SW480 (cell line): Measurements from ENCODE around the gene CLCN5.
A peak's percentile ranks its signal among the peaks of the same experiment; 100 is the strongest.
"Not testable (repeated sequence)": the region's sequence is repeated elsewhere in the genome, so short reads cannot be mapped to it uniquely, and the experiment has no call there.

Source experiments
- DNase-seq: peaks from one replicate; pipeline ENCODE4 v3.0.0-alpha.2; 2016; ENCODE audit warnings: low spot score

CLCN5 gene

DNA sequence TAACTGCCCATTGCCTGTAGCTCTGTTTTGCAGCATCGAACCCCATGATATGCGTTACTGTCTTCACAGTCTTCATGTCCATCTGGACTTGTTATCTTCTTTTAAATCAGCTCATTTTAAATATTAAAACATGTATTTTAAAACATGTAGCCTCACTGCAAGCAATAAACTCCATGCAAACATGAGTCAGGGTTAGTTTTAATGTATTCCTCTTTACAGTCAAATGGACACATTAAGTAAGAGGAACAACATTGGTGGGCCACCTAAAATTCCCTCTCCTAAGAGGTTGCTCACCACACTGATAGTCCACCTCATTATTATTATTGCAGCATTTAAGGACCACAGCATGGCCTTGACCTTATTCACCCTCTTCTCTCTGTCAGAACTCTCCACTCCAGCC is 74.1 kb downstream of the CLCN5 start:
- no peak for DNase-seq

GRCh38 chrX:49999087-49999486 is 76.7 kb downstream of the CLCN5 start:
- DNase-seq = no peak

DNA sequence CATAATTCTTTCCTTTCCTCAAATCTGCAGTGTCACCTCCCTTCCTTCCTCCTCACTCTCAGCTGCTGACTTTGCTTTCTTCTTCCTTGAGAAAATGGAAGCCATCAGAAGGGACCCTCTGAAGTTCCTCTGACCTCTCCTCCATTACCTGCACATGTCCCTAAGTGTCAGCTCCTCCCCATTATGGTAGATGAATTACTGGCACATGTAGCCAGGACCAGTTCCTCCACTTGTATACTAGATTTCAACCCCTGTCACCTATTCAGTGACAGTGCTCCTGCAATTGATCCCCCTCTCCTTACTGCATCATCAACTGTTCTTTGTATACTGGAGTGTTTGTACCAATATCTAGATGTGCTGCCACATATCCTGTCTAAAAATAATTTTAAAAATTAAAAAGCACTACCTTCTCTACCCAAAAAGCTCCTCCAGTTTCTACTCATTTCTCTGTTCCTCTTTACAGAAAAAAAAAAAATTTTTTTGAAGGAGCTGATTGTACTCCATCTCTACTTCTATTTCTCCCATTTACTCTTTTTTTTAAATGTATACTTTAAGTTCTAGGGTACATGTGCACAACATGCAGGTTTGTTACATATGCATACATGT is 78.6 kb downstream of the CLCN5 start:
- no peak for DNase-seq

- no peak for DNase-seq
These were observed 79.8 kb downstream of the CLCN5 start for GRCh38 chrX:50002067-50002714.

DNA sequence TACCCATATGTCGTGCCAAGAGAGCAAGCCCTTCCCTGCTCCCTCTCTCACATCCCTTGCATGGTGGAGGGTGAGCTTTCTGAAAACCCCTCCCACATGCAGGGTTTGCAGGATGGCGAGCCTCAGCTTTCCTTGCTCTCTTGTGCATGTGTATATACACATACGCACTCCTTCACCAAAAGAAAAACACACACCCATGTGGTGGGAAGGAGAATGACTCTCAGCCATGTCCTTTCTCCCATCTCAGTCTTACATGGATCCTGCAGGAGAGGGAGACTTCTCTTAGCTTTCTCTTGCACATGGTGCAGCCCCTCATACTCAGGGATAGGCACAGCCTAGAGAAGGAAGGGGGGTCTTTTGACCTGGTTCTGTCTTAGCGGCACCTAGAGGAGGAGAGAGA is 81.1 kb downstream of the CLCN5 start:
- DNase-seq = no peak

GRCh38 chrX:50003927-50004326 is 81.5 kb downstream of the CLCN5 start:
- DNase-seq = no peak

DNA sequence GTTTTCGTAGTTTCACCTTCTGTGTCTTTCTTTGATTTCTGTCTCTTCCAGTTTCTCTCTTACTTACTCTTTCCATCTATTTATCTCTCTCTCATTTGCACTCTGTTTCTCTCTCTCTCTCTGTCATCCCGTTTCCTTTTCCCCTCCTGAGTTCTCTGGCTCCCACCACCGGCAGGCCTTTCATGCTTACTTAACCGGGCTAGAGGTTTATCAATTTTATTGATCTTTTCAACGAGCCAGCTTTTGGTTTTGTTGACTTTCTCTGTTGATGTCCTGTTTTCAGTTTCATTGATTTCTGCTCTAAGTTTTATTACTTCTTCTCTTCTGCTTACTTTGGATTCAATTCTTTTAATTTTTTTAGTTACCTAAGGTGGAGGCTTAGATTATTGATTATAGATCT is 103.2 kb downstream of the CLCN5 start:
- not testable (repeated sequence) for DNase-seq

GRCh38 chrX:50035126-50035525 is 112.7 kb downstream of the CLCN5 start:
- no peak for DNase-seq

- DNase-seq = no peak
These were observed 114.0 kb downstream of the CLCN5 start for GRCh38 chrX:50036426-50036825.

GRCh38 chrX:50045823-50046222 is 123.4 kb downstream of the CLCN5 start:
- DNase-seq = no peak

- no peak for DNase-seq
These were observed 126.8 kb downstream of the CLCN5 start for GRCh38 chrX:50049228-50049627.

DNA sequence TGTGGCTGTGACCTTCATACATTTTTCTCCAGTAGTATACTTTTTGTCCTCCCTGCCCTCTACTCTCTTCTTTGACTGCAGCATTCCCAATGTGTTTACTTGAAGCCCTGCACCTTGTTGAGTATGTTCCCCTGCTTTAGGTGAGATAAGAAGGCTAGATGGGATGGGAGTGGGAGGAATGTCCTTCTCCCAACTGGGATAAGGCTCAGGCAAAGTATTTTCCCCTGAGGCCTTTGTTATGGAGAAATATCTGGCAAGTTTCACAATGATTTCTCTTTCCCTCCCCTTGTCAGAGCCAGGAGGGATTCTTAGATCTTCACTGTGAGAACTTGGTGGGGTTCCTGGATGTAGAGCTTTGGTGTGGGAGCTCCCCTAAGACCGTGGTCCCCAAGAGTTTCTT is 131.8 kb downstream of the CLCN5 start:
- DNase-seq = no peak

GRCh38 chrX:50066318-50066937 is 144.0 kb downstream of the CLCN5 start:
- no peak for DNase-seq

DNA sequence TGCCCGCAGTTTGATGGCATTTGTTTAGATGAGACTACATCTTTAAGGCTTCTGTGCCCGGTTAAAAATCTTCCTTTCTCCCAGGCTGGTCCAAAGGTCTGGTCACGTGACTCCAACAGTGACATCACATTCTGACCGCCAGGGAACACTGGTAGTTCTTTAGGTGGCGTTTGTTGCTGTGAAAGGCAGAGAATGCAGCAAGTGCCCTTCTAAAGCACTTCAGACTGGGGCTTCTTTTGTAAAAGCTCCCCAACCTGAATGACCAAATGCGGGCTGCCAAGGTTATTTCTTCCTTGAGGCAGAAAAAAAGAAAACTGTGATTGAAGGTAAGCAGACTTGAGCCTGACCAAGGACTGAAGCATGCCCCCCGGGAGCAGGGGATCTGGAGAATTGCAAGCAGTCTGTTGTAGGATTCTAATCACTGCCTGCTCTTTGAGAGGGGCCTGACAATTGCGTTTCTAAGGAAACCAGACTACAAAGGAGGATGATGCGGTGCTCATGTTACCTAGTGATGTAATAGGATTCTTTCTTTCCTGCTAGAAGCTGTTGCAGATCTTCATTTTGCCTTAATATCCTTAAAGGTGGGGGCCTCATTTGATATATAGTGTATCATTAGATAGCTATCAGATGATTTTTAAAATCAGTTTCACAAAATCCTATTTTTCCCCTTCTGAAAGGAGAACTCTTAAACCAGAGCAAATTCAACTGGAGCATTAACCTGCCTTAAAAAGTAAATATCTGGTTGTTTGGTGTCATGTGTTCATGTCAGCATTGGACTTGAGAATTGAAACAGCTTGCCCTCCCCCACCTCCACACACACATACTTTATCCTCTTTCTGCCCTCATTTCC is 145.3 kb downstream of the CLCN5 start:
- peak; percentile 40 for DNase-seq

DNA sequence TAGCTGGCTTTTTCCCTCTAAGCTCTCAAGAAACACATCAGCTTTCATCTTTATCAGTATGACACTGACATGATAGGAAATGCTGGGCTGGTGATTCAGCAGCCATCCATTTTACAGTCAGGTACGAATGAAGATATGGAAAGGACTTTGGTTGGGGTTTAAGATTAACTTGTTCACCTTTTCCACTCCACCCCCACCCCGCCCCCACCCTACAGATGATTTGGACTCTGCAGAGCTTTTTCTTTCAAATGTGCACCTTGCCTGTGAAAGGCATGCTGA is 145.8 kb downstream of the CLCN5 start:
- DNase-seq = no peak

- DNase-seq = no peak
These were observed 146.5 kb downstream of the CLCN5 start for GRCh38 chrX:50068893-50069292.

DNA sequence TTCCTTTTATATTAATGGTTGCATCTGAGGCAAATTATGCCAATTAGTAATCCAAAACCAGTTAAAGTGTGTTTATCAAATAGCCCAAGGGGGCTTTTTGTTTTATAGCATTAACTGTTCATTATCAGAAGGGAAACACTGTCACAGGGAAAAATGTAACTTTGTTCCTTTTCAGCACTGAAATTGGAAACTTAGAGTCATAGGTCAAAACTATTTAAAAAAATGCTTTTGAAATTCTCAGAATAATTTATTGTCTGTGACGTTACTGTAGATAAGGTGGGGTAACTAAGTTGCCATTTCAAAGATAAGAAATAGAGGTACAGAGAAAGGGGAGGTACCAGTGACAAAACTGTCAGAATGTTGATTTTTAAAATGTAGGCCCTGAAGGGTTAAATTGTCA is 149.1 kb downstream of the CLCN5 start:
- DNase-seq = no peak

GRCh38 chrX:50072110-50072509 is 149.7 kb downstream of the CLCN5 start:
- DNase-seq = no peak

GRCh38 chrX:50073601-50074000 is 151.2 kb downstream of the CLCN5 start:
- no peak for DNase-seq

GRCh38 chrX:50075630-50076339 is 153.4 kb downstream of the CLCN5 start:
- DNase-seq = no peak

GRCh38 chrX:50081282-50081889 is 159.0 kb downstream of the CLCN5 start:
- DNase-seq = peak; percentile 13

DNA sequence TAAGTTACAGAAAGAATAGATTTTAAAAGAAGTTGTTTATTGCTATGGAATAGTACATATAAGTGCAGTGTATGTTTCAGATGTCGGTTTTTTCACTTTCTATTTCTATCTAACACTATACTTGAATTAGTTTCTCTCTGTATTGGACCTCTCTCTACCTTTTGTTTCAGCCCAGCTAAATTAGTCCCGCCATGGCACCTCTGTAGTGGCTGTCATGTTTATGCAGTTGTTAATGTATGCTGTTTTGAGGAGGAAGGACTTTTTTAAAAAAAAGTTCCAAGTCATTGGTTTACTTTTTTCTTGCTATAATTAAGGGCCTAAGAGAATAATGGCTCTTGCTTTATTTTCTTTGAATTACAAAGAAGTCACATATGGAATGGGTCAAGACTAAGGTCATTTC is 160.3 kb downstream of the CLCN5 start:
- no peak for DNase-seq
